Measurements from ENCODE around the gene COTL1.
A peak's percentile ranks its signal among the peaks of the same experiment; 100 is the strongest.

The COTL1 gene

DNA sequence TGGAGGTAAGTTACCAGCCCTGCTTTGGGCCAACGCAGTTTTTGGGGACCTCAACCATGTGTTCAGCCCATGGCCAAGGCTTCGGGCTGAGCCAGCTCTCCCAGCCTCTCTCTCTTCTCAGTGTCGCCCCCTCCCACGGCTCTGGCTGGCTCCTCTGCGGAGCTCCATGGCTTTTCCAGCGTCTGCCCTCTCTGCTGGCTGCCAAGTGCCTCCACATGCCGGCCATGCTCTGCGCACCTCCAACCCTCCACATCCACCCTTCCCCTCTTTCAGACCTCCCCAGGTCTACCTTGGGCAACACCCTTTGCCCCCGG, 23.2 kb downstream of the COTL1 start:
- DNase-seq, result no peak

DNA sequence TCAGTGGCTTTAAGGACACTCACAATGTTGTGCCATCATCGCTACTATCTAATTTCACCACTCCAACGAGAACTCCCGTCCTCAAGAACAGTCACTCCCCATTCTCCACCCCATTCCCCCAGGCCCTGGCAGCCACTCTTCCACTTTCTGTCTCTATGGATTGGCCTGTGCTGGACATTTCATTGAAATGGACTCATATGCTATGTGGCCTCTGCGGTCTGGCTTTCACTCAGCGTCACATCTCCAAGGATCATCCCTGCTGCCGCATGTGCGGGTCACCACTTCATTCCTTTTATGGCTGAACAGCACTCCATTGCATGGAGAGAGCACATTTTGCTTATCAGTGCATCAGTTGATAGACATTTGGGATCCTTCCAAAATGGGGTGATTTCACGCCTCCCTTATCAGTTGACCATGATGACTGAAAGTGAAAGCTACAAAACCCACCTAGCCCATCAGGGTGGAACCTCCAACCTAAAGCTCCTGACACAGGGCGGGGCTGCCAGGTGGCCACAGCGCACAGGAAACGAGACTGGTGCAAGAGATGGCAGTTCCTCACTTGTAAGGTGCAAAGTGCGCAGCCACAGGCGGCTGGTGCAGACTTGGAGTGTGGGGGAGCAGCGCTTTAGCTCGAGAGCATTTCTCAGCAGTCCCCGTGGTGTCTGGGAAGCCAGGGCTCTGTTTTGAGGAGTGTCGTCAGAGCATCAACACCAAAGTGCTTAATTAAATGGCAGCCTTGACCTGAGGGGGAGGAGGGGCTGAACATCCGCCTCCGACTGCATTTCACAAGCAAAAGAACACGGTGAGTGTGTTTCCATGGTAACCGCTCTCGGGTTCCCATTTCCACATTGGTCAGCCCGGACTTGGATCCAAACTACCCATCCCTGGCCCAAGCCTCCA, 23.8 kb downstream of the COTL1 start:
- DNase-seq, result peak; percentile 72

GRCh38 chr16:84592718-84593117, 25.2 kb downstream of the COTL1 start:
- DNase-seq, result no peak

DNA sequence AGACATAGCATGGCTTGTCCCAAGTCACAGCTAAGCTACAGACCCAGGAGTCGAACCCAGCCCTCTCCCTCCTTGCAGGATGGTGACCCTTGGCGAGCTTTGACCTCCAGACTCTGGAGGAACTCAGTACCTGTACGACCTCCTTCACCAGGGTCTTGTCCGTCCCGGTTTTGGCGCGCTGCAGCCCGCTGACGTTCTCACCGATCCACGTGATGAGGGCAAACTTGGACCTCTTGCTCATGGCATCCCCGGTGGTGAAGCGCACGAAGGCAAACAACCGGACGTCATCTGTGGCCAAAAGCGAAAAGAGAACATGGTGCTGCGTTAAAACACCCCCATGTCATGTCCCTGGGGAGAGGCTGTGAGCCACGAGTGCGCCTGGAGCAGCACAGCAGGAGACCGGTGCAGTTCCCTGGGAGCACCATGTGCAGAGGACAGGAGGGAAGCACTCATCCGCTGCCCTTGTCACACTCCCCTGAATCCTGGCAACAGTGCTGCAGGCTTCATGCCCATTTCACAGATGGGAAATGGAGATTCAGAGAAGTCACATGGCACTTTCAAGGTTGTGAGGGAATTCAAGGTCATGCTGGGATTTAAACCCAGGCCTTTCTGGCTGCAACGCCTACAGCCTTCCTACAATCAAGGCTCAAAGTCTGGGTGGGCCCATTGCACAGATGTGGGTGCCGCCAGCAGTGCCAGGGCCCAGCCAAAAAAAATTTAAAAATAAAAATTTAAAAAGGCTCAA, 27.7 kb downstream of the COTL1 start:
- DNase-seq, result no peak

DNA sequence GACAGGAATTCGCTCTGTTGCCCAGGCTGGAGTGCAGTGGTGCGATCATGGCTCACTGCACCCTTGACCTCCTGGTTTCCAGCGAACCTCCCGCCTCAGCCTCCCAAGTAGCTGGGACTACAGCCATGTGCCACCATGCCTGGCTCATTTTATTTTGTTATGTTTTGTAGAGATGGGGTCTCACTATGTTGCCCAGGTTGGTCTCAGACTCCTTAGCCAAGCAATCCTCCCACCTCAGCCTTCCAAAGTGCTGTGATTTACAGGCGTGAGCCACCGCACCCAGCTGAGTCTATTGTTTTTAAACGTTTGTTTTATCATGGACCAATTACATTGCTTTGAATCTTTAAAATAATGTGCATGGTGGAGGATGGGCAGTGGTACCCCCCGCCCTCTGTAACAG, 28.9 kb downstream of the COTL1 start:
- DNase-seq, result no peak

GRCh38 chr16:84585886-84586285, 32.0 kb downstream of the COTL1 start:
- DNase-seq, result no peak

GRCh38 chr16:84585467-84585866, 32.4 kb downstream of the COTL1 start:
- DNase-seq, result no peak

DNA sequence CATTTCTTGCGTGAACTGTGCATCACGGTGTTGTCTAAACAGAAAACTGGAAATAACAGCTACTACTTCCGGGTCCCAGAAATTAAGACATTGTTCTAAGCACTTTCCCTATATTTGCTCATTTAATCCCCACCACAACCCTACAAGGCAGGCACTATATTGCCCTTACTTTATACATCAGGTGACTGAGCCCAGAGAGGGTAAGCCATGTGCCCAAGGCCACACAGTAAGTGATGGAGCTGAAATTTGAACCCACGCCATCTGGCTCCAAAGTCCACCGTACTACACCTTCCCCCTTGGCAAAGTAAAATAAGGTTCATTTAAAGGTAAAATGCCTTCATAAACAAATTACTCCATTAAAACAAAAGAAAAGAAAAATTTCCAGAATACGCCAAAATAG, 33.2 kb downstream of the COTL1 start:
- DNase-seq, result no peak

GRCh38 chr16:84583995-84584394, 33.9 kb downstream of the COTL1 start:
- no peak for DNase-seq

GRCh38 chr16:84582958-84583516, 34.8 kb downstream of the COTL1 start:
- no peak for DNase-seq

- DNase-seq, result no peak
Measured at GRCh38 chr16:84581158-84581557, 36.7 kb downstream of the COTL1 start.

GRCh38 chr16:84579936-84580335, 37.9 kb downstream of the COTL1 start:
- no peak for DNase-seq

DNA sequence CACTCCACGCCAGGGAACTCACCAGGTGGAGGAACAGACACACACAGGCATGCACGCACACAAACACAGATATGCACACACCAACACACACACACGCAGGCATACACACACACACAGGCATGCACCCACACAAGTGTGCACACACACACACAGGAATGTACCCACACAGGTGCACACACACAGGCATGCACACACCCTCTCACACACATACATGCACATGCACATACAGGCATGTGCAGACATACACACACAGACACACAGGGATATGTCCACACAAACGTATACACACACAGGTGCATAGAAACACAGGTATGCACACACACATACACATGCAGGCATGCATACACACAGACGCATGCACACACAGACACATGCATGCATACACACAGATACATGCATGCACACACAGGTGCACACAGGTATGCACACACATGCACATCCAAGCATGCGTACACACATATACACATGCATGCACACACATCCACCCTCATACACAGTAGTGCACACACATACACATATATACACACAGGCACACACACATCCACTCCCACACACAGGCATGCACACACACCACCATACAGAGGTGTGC, 39.2 kb downstream of the COTL1 start:
- no peak for DNase-seq

- no peak for DNase-seq
Measured at GRCh38 chr16:84577034-84577803, 40.7 kb downstream of the COTL1 start.

GRCh38 chr16:84575914-84576313, 42.0 kb downstream of the COTL1 start:
- no peak for DNase-seq

DNA sequence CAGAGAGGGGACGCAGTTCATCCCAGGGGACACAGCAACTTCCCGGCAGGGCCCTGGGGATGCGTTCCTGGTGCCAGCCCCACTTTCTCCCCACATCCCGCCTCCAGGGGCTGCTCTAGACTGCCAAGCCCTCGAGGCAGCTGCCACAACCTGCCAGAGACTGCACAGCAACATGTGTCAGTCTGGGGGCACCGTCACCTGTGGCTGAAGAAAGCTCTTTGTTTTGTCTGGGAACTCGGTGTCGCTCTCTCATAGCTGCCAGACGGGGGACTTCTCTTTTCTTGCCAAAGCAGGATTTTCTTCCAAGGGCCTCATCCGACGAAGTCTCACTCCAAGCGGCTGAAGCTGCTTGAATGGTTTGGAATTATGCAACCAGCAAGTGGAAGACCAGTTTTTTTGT, 43.7 kb downstream of the COTL1 start:
- no peak for DNase-seq

GRCh38 chr16:84572096-84572495, 45.8 kb downstream of the COTL1 start:
- DNase-seq, result no peak

- DNase-seq, result no peak
Measured at GRCh38 chr16:84571506-84571905, 46.4 kb downstream of the COTL1 start.

DNA sequence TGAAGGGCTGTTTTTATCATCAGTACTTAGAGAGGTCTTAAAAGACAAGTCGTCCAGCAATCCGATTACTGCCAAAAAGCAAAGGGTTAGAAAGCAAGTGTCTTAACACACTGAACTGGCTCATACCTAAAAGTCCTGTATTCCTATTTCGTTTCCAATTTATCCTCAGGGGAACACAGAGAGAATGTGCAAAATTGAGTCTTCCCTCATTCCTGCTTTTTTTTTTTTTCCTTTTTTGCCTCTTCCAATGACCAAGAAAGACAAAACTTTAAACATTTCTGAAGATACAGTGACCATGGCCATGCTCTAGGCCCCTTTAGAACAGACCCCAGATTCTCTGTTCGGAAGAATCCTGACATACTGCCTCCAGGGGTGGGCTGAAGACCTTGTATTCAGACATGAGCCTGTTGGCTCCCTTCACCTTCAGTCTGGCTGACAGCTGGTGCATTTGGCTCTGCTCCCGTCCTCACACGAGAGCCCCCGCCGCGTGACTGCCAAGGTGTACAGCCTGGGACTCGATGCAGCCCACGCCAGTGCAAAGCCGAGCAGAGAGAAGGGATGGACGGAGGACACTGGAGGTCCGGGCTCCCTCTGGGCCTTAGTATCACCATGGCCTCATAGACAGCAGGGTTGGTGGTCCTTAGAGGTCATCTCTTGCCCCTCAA, 47.0 kb downstream of the COTL1 start:
- no peak for DNase-seq

DNA sequence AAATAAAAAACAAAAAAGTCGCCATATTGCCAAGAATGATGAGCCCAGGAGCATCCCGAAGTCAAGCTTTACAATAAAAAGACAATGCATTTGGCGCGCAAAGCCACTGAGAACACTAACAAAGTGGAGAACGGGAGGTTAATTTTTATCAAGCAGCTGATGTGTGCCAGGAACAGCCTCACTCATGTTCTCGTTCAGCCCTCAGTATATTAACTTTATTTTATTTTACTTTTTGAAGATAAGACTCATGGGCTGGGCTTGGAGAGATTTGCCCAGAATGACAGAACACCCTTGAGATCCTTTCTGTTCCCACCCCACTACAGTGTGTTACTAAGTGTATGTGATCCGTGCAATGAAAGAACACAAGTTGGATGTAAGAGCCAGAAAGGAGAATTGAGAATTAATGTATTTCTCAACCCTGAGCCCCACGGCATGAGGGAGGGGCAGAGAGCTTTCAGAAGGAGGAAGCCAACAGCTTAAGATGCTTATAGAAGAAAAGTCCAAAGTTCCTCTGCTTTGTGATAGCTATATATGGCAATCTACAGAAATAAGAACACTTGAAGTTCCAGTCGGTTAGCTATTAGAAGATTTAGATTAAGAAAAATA, 48.4 kb downstream of the COTL1 start:
- DNase-seq, result peak; percentile 49

DNA sequence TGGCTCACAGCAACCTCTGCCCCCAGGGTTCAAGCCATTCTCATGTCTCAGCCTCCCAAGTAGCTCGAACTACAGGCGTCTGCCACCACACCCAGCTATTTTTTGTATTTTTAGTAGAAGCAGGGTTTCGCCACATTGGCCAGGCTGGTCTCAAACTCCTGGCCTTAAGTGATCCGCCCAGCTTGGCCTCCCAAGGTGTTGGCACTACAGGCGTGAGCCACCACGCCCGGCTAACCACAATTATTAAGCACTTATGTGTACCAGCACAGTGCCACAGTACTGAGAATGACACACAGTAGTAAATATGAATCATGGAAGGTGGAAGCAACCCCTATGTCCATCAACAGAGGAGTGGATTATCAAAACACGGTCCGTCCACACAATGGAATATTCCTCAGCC, 49.8 kb downstream of the COTL1 start:
- DNase-seq, result peak; percentile 5

Measured in hematopoietic multipotent progenitor cell treated with erythropoietin and hydrocortisone succinate and interleukin-3 and kit ligand, for 4 days (in vitro differentiated cells).